PC-9 (cell line): ENCODE results near the gene RALGPS1. TPM values are rescaled to one million over a fixed set of nuclear protein-coding genes. Genes with fewer than 3 reads are reported as not detected.
A peak's percentile ranks its signal among the peaks of the same experiment; 100 is the strongest.

Experiments used
- BruUV-seq: library from RNA; stranded (reverse); fragments of 400-500 nt; replicated peaks from 2 replicates; lab custom pipeline; 2021; lab: Mats Ljungman, UMichigan
- CTCF ChIA-PET: fragments of 300-600 bp; sonication (Branson Sonifier 250); formaldehyde crosslinking; loops from one replicate; lab custom pipeline; 2022; ENCODE audit warnings: antibody characterized with exemption; lab: Charles Lee
- POLR2A ChIA-PET: fragments of 300-600 bp; sonication (Branson Sonifier 250); formaldehyde crosslinking; loops from one replicate; lab custom pipeline; 2022; ENCODE audit warnings: antibody characterized with exemption; ENCODE audit not compliant: unreplicated experiment; lab: Charles Lee
- DNase-seq, 2 experiments: peaks; one replicate each; pipeline versions ENCODE4 v3.0.0 to v3.0.0-alpha.2; 2015 to 2022; ENCODE audit warnings: mixed read lengths in 1 of 2
- H2AFZ ChIP-seq: fragments of 200-600 bp; sonication (generic); 2 replicates; pipeline ENCODE4 v1.8.1; 2017; ENCODE audit warnings: antibody characterized with exemption
- H3F3A ChIP-seq: fragments of 200-600 bp; sonication (generic); 2 replicates; pipeline ENCODE4 v1.8.1; 2017; ENCODE audit warnings: antibody characterized with exemption, mild to moderate bottlenecking, low read depth; ENCODE audit not compliant: insufficient read depth
- H3K27ac ChIP-seq: fragments of 200-600 bp; sonication (generic); 2 replicates; pipeline ENCODE4 v1.6.1; 2016; ENCODE audit warnings: mixed run types
- H3K27me3 ChIP-seq: fragments of 200-600 bp; sonication (generic); 2 replicates; pipeline ENCODE4 v1.6.1; 2016; ENCODE audit warnings: low read depth, mixed run types; ENCODE audit not compliant: insufficient read depth
- H3K36me3 ChIP-seq: fragments of 200-600 bp; sonication (generic); 2 replicates; pipeline ENCODE4 v1.6.1; 2016; ENCODE audit warnings: low read depth, mixed run types
- H3K4me1 ChIP-seq: fragments of 200-600 bp; sonication (generic); replicated peaks from 2 replicates; pipeline ENCODE4 v1.6.1; 2016; ENCODE audit warnings: mixed run types; ENCODE audit not compliant: insufficient read depth
- H3K4me2 ChIP-seq: fragments of 200-600 bp; sonication (generic); 2 replicates; pipeline ENCODE4 v1.6.1; 2017; ENCODE audit warnings: mixed run types
- H3K4me3 ChIP-seq: fragments of 200-600 bp; sonication (generic); 2 replicates; pipeline ENCODE4 v1.6.1; 2016; ENCODE audit warnings: mixed run types
- H3K79me2 ChIP-seq: fragments of 200-600 bp; sonication (generic); 2 replicates; pipeline ENCODE4 v1.6.1; 2017; ENCODE audit warnings: low read depth, mixed run types
- H3K9me2 ChIP-seq: fragments of 200-600 bp; sonication (generic); 2 replicates; pipeline ENCODE4 v1.8.1; 2017; ENCODE audit warnings: mild to moderate bottlenecking; ENCODE audit not compliant: insufficient read depth
- H3K9me3 ChIP-seq: fragments of 200-600 bp; sonication (generic); 2 replicates; pipeline ENCODE4 v1.8.1; 2016; ENCODE audit warnings: low read depth; ENCODE audit not compliant: insufficient read depth
- H4K20me1 ChIP-seq: fragments of 200-600 bp; sonication (generic); 2 replicates; pipeline ENCODE4 v1.8.1; 2017; ENCODE audit not compliant: insufficient read depth
- CTCF ChIP-seq: fragments of 200-600 bp; sonication (generic); conservative IDR thresholded peaks from 2 replicates; pipeline ENCODE4 v1.6.1; 2017; ENCODE audit warnings: mixed run types, antibody characterized with exemption, mild to moderate bottlenecking, moderate library complexity
- EZH2 ChIP-seq: fragments of 200-600 bp; sonication (generic); IDR thresholded peaks from 2 replicates; pipeline ENCODE4 v1.8.0; 2017; ENCODE audit warnings: antibody characterized with exemption, low read depth
- intact Hi-C: fragments of 100-400 bp; cut with micrococcal nuclease; formaldehyde crosslinking; loops from one replicate; pipeline ENCODE4 v1.10.0; 2022; ENCODE audit not compliant: unreplicated experiment
- total RNA-seq: library from RNA; stranded (reverse); gene quantifications from 2 replicates; pipeline ENCODE4 v1.2.3, GENCODE V29; 2021

RALGPS1 gene
- total RNA-seq, 1 experiment from 2014 or later, result 23.3 TPM

- no peak overlapping the region for H3K27ac ChIP-seq
- DNase-seq, result no peak
- no peaks in the 10 kb centered on the region for H3K9me3 ChIP-seq
- no peak overlapping the region for H3K4me3 ChIP-seq
- H3F3A ChIP-seq, result 0 out of 2 replicates have a peak, but pooled peaks cover 3% of the 10 kb centered on the region
- H3K79me2 ChIP-seq, result no peaks in the 10 kb centered on the region
- BruUV-seq, result no TSS peak
- intact Hi-C loops, result no loop called here
- no peaks in the 10 kb centered on the region for H3K36me3 ChIP-seq
- no peaks in the 10 kb centered on the region for H4K20me1 ChIP-seq
- ChIA-PET CTCF (no interaction called here), POLR2A (no interaction called here)
- TF ChIP-seq EZH2 (no peak), CTCF (no peak)
- peaks cover 10% of the 10 kb centered on the region; the same call in 1 of the 2 replicates for H3K4me1 ChIP-seq
- no peak overlapping the region for H2AFZ ChIP-seq
- H3K4me2 ChIP-seq, result no peak overlapping the region
- no peaks in the 10 kb centered on the region; the same call in 1 of the 2 replicates for H3K9me2 ChIP-seq
- no peaks in the 10 kb centered on the region for H3K27me3 ChIP-seq
These were observed 117.7 kb downstream of the RALGPS1 start for GRCh38 chr9:127032256-127032655.

GRCh38 chr9:127033061-127033460 is 118.5 kb downstream of the RALGPS1 start:
- H2AFZ ChIP-seq, result no peak overlapping the region
- no peaks in the 10 kb centered on the region for H4K20me1 ChIP-seq
- DNase-seq, result no peak
- no peaks in the 10 kb centered on the region for H3K36me3 ChIP-seq
- H3K79me2 ChIP-seq, result no peaks in the 10 kb centered on the region
- TF ChIP-seq CTCF, result no peak
- no peak for TF ChIP-seq EZH2
- no peaks in the 10 kb centered on the region; the same call in 1 of the 2 replicates for H3K9me2 ChIP-seq
- H3K27me3 ChIP-seq, result no peaks in the 10 kb centered on the region
- H3K9me3 ChIP-seq, result no peaks in the 10 kb centered on the region
- no peak overlapping the region for H3K4me2 ChIP-seq
- H3K4me1 ChIP-seq, result peaks cover 10% of the 10 kb centered on the region; the same call in 1 of the 2 replicates
- ChIA-PET CTCF (interaction anchor here (0.6 kb wide), 1 partner anchor 33 kb away, joined by 3 read pairs; no protein-coding TSS in a partner anchor), POLR2A (no interaction called here)
- peaks cover 3% of the 10 kb centered on the region; the same call in 1 of the 2 replicates for H3F3A ChIP-seq
- no peak overlapping the region for H3K4me3 ChIP-seq
- BruUV-seq, result no TSS peak
- H3K27ac ChIP-seq, result no peak overlapping the region
- intact Hi-C loops, result no loop called here

- intact Hi-C loops, result no loop called here
- no peak for TF ChIP-seq CTCF
- TF ChIP-seq EZH2, result no peak
- CTCF ChIA-PET, result no interaction called here
- Histone ChIP-seq H3K27me3 (no peaks in the 10 kb centered on the region), H2AFZ (no peak overlapping the region), H4K20me1 (no peaks in the 10 kb centered on the region), H3K9me3 (no peaks in the 10 kb centered on the region), H3K79me2 (no peaks in the 10 kb centered on the region), H3F3A (peaks cover 3% of the 10 kb centered on the region; the same call in 1 of the 2 replicates), H3K4me2 (no peak overlapping the region), H3K27ac (no peak overlapping the region), H3K4me3 (no peak overlapping the region), H3K9me2 (no peaks in the 10 kb centered on the region; the same call in none of the 2 replicates), H3K36me3 (no peaks in the 10 kb centered on the region), H3K4me1 (peaks cover 10% of the 10 kb centered on the region; the same call in 1 of the 2 replicates)
- no TSS peak for BruUV-seq
- POLR2A ChIA-PET, result interaction anchor here (0.5 kb wide), 2 partner anchors 13 to 43 kb away, joined by 3 to 20 read pairs; no protein-coding TSS in a partner anchor
- peak in 1 of 2 experiments; percentile 37 for DNase-seq
These were observed 119.2 kb downstream of the RALGPS1 start for GRCh38 chr9:127033789-127034188.
